IPS-18a (cell line): ENCODE measurements around the gene NEDD8.
"Not testable (repeated sequence)": the region's sequence is repeated elsewhere in the genome, so short reads cannot be mapped to it uniquely, and the experiment has no call there.

Source experiments
- H3K27ac ChIP-seq: one replicate; pipeline ENCODE4 v1.5.1; 2013; ENCODE audit warnings: low read length
- H3K27me3 ChIP-seq: one replicate; pipeline ENCODE4 v1.6.1; 2013; ENCODE audit warnings: mild to moderate bottlenecking, low read length; ENCODE audit not compliant: control insufficient read depth, insufficient read depth
- H3K36me3 ChIP-seq: one replicate; pipeline ENCODE4 v1.6.1; 2013; ENCODE audit warnings: low read depth, low read length; ENCODE audit not compliant: control insufficient read depth
- H3K4me1 ChIP-seq: one replicate; pipeline ENCODE4 v1.6.1; 2013; ENCODE audit warnings: low read depth, low read length; ENCODE audit not compliant: control insufficient read depth
- H3K4me3 ChIP-seq: one replicate; pipeline ENCODE4 v1.5.1; 2013; ENCODE audit warnings: low read length
- H3K9ac ChIP-seq: one replicate; pipeline ENCODE4 v1.6.1; 2013; ENCODE audit warnings: mild to moderate bottlenecking, low read length, moderate library complexity
- H3K9me3 ChIP-seq: one replicate; pipeline ENCODE4 v1.6.1; 2013; ENCODE audit warnings: low read depth, low read length; ENCODE audit not compliant: control insufficient read depth

NEDD8 gene

GRCh38 chr14:24212924-24213865 lies 19.0 kb downstream of the NEDD8 start, which contains the start of gene CHMP4A:
TSS of gene CHMP4A (minus strand) at chr14:24213488. CDS start at chr14:24213439, 49 bp downstream.
- Histone ChIP-seq H3K9me3 (no peaks in the 10 kb centered on the region), H3K9ac (peak within 1 kb of the TSS; percentile 95), H3K27ac (peak within 1 kb of the TSS; percentile 94), H3K36me3 (peaks cover 35% of the 10 kb centered on the region), H3K27me3 (no peaks in the 10 kb centered on the region), H3K4me3 (peak within 1 kb of the TSS; percentile 92), H3K4me1 (peaks cover 5% of the 10 kb centered on the region)

GRCh38 chr14:24211311-24211710 lies 20.9 kb downstream of the NEDD8 start:
- H3K27me3 ChIP-seq: no peaks in the 10 kb centered on the region
- H3K9ac ChIP-seq: no peak overlapping the region
- H3K27ac ChIP-seq: no peak overlapping the region
- no peak overlapping the region for H3K4me3 ChIP-seq
- H3K4me1 ChIP-seq: peaks cover 5% of the 10 kb centered on the region
- no peaks in the 10 kb centered on the region for H3K9me3 ChIP-seq
- H3K36me3 ChIP-seq: peaks cover 53% of the 10 kb centered on the region

GRCh38 chr14:24207625-24208024 lies 24.5 kb downstream of the NEDD8 start:
- H3K4me1 ChIP-seq: peaks cover 6% of the 10 kb centered on the region
- peaks cover 59% of the 10 kb centered on the region for H3K36me3 ChIP-seq
- H3K4me3 ChIP-seq: no peak overlapping the region
- H3K27me3 ChIP-seq: no peaks in the 10 kb centered on the region
- H3K9me3 ChIP-seq: no peaks in the 10 kb centered on the region
- H3K27ac ChIP-seq: no peak overlapping the region
- H3K9ac ChIP-seq: no peak overlapping the region

DNA sequence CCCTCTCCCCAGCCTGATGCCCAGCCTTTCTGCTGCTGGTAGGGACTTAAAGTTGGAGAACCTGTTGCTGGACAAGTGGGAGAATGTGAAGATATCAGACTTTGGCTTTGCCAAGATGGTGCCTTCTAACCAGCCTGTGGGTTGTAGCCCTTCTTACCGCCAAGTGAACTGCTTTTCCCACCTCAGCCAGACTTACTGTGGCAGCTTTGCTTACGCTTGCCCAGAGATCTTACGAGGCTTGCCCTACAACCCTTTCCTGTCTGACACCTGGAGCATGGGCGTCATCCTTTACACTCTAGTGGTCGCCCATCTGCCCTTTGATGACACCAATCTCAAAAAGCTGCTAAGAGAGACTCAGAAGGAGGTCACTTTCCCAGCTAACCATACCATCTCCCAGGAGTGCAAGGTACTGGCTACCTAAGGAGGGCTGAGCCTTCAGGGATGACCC lies 25.0 kb downstream of the NEDD8 start:
- Histone ChIP-seq H3K4me1 (peaks cover 6% of the 10 kb centered on the region), H3K36me3 (peaks cover 59% of the 10 kb centered on the region), H3K9me3 (no peaks in the 10 kb centered on the region), H3K27ac (no peak overlapping the region), H3K4me3 (no peak overlapping the region), H3K9ac (no peak overlapping the region), H3K27me3 (no peaks in the 10 kb centered on the region)

DNA sequence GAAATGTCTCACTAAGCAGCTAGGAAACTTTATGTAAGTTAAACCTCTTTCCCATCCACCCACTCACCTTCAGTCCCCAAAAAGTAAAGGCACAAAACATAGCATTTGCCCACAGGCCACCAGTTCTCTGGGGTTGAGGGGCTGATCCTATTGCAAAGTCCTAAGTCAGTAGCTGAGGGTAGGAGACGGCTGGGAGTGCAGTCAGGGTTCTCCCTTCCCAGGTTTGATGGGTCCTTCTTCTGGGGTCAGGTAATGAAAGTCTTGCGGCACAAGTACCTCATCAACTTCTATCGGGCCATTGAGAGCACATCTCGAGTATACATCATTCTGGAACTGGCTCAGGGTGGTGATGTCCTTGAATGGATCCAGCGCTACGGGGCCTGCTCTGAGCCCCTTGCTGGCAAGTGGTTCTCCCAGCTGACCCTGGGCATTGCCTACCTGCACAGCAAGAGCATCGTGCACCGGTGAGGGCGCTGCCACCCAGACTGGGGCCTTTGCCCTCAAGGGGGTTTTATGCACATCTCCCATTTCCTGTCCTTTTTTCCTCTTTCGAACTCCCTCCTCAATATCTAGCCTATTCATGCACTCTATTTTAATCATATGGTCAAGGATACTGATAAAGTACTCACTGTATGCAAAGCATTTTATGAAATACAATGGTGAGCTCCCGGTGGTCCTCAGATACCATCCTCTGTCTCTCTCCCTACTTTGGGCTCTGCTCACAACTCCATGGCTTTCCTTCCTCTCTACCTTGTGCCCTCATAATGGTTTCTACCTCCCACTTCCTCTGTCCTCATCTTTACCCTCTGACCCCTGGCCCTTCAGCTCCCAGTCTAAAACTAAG lies 25.7 kb downstream of the NEDD8 start:
- Histone ChIP-seq H3K27ac (no peak overlapping the region), H3K4me1 (peaks cover 6% of the 10 kb centered on the region), H3K36me3 (peaks cover 56% of the 10 kb centered on the region), H3K4me3 (no peak overlapping the region), H3K9ac (no peak overlapping the region), H3K9me3 (no peaks in the 10 kb centered on the region), H3K27me3 (no peaks in the 10 kb centered on the region)

GRCh38 chr14:24204163-24205146 lies 27.7 kb downstream of the NEDD8 start:
- Histone ChIP-seq H3K4me1 (peaks cover 6% of the 10 kb centered on the region), H3K36me3 (peaks cover 38% of the 10 kb centered on the region), H3K27ac (no peak overlapping the region), H3K4me3 (no peak overlapping the region), H3K27me3 (no peaks in the 10 kb centered on the region), H3K9me3 (no peaks in the 10 kb centered on the region), H3K9ac (no peak overlapping the region)

DNA sequence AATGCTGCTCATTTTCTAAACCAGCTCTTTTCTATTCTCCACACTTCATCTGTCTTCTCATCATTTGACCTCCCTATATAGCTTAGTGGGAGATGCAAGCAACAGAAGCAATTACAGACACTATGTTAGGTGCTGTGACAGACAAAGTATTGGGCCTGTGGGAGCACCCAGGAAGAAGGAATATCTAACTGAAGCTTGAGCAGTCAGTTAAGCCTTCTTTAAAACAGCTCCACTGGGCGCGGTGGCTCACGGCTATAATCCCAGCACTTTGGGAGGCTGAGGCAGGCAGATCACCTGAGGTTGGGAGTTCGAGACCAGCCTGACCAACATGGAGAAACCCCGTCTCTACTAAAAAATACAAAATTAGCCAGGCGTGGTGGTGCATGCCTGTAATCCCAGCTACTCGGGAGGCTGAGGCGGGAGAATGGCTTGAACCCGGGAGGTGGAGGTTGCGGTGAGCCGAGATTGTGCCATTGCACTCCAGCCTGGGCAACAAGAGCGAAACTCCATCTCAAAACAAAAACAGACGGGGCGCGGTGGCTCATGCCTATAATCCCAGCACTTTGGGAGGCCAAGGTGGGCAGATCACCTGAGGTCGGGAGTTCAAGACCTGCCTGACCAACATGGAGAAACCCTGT lies 28.8 kb downstream of the NEDD8 start:
- Histone ChIP-seq H3K36me3 (peaks cover 31% of the 10 kb centered on the region), H3K27ac (peak overlapping the region; percentile 67), H3K4me3 (peak overlapping the region; percentile 37), H3K9ac (peak overlapping the region; percentile 9)
- not testable (repeated sequence) for H3K27me3 ChIP-seq, H3K4me1 ChIP-seq, H3K9me3 ChIP-seq

DNA sequence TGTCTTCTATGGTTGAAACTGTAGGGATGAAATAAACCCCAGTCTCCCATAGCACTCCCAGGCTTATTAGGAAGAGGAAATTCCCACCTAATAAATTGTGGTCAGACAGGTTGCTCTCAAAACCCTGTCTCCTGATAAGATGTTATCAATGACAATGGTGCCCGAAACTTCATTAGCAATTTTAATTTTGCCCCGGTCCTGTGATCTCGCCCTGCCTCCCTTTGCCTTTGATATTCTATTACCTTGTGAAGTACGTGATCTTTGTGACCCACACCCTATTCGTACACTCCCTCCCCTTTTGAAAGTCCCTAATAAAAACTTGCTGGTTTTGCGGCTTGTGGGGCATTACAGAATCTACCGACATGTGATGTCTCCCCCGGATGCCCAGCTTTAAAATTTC lies 29.6 kb downstream of the NEDD8 start:
- H3K4me1 ChIP-seq, H3K9me3 ChIP-seq, H3K27me3 ChIP-seq: not testable (repeated sequence)
- peak overlapping the region; percentile 9 for H3K9ac ChIP-seq
- H3K4me3 ChIP-seq: peak overlapping the region; percentile 37
- H3K27ac ChIP-seq: peak overlapping the region; percentile 67
- peaks cover 24% of the 10 kb centered on the region for H3K36me3 ChIP-seq

- H3K27ac ChIP-seq: no peak overlapping the region
- no peaks in the 10 kb centered on the region for H3K9me3 ChIP-seq
- H3K4me1 ChIP-seq: peaks cover 6% of the 10 kb centered on the region
- H3K4me3 ChIP-seq: no peak overlapping the region
- H3K27me3 ChIP-seq: no peaks in the 10 kb centered on the region
- H3K9ac ChIP-seq: no peak overlapping the region
- H3K36me3 ChIP-seq: no peaks in the 10 kb centered on the region
Measured at GRCh38 chr14:24198814-24199524, 33.2 kb downstream of the NEDD8 start.

- Histone ChIP-seq H3K27me3 (no peaks in the 10 kb centered on the region), H3K36me3 (peaks cover 9% of the 10 kb centered on the region), H3K9ac (no peak overlapping the region), H3K27ac (no peak overlapping the region), H3K4me3 (no peak overlapping the region), H3K9me3 (no peaks in the 10 kb centered on the region), H3K4me1 (no peaks in the 10 kb centered on the region)
Measured at GRCh38 chr14:24197056-24197450, 35.1 kb downstream of the NEDD8 start.
